ENCODE results near the gene EGFR. TPM values are rescaled to one million over a fixed set of nuclear protein-coding genes. Genes with fewer than 3 reads are reported as not detected.

EGFR gene
- total RNA-seq, 2 donors from 2014 or later: 42.5 to 44.2 TPM

GRCh38 chr7:55082228-55082603 is 63.4 kb downstream of the EGFR start:
- H3K4me3 ChIP-seq: no peak overlapping the region
- ATAC-seq (no peak), DNase-seq (no peak)
- no peak for TF ChIP-seq CTCF (IDR thresholded peaks at IDR 0.05)
- no peak for TF ChIP-seq POLR2A (IDR thresholded peaks at IDR 0.05)
- peaks cover 67% of the 10 kb centered on the region for H3K4me1 ChIP-seq
- no peaks in the 10 kb centered on the region for H3K9me3 ChIP-seq
- H3K27ac ChIP-seq: peak overlapping the region in 3 of 4 donors; percentile 48 to 59 (median 49)
- H3K27me3 ChIP-seq: no peaks in the 10 kb centered on the region
- H3K36me3 ChIP-seq (replicated peaks in 1 of 2; ENCODE audit: insufficient read depth in 1 of 2, low read depth in 2 of 2): no peaks in the 10 kb centered on the region
- intact Hi-C loops (cut with DNase I): no loop called here

GRCh38 chr7:55083206-55083605 is 64.4 kb downstream of the EGFR start:
- no peak for DNase-seq
- no peak overlapping the region for H3K27ac ChIP-seq
- 91 to 94% methylated on average over 7 of the region's 7 CpGs for WGBS, 2 donors
- TF ChIP-seq POLR2A (IDR thresholded peaks at IDR 0.05) (no peak), CTCF (IDR thresholded peaks at IDR 0.05) (no peak)
- H3K4me3 ChIP-seq: no peak overlapping the region
- ATAC-seq: no peak
- intact Hi-C loops (cut with DNase I): no loop called here
- peaks cover 67% of the 10 kb centered on the region for H3K4me1 ChIP-seq
- no peaks in the 10 kb centered on the region for H3K36me3 ChIP-seq (replicated peaks in 1 of 2; ENCODE audit: insufficient read depth in 1 of 2, low read depth in 2 of 2)
- H3K9me3 ChIP-seq: no peaks in the 10 kb centered on the region
- H3K27me3 ChIP-seq: no peaks in the 10 kb centered on the region

GRCh38 chr7:55084307-55084706 is 65.5 kb downstream of the EGFR start:
- Histone ChIP-seq H3K4me3 (no peak overlapping the region), H3K4me1 (peaks cover 67% of the 10 kb centered on the region), H3K27me3 (no peaks in the 10 kb centered on the region), H3K9me3 (no peaks in the 10 kb centered on the region), H3K36me3 (replicated peaks in 1 of 2; ENCODE audit: insufficient read depth in 1 of 2, low read depth in 2 of 2) (no peaks in the 10 kb centered on the region), H3K27ac (no peak overlapping the region)
- no peak for TF ChIP-seq CTCF (IDR thresholded peaks at IDR 0.05)
- no peak for TF ChIP-seq POLR2A (IDR thresholded peaks at IDR 0.05)
- intact Hi-C loops (cut with DNase I): no loop called here
- ATAC-seq (no peak), DNase-seq (no peak)
- 90 to 95% methylated on average over 2 of the region's 2 CpGs for WGBS, 2 donors

- TF ChIP-seq POLR2A (IDR thresholded peaks at IDR 0.05): no peak
- TF ChIP-seq CTCF (IDR thresholded peaks at IDR 0.05): no peak
- peak overlapping the region; percentile 56 to 89 (median 83) for H3K27ac ChIP-seq
- no peak for DNase-seq
- H3K27me3 ChIP-seq: no peaks in the 10 kb centered on the region
- H3K9me3 ChIP-seq: no peaks in the 10 kb centered on the region
- peaks cover 62% of the 10 kb centered on the region for H3K4me1 ChIP-seq
- no peaks in the 10 kb centered on the region for H3K36me3 ChIP-seq (replicated peaks in 1 of 2; ENCODE audit: insufficient read depth in 1 of 2, low read depth in 2 of 2)
- no peak overlapping the region for H3K4me3 ChIP-seq
- 46 to 55% methylated on average over 12 of the region's 12 CpGs for WGBS, 2 donors
- ATAC-seq: no peak
- intact Hi-C loops (cut with DNase I): no loop called here
Measured at GRCh38 chr7:55085511-55086412, 66.9 kb downstream of the EGFR start.
